GM20000 (cell line): Measurements from ENCODE around the gene FER1L5.

Experiments used
- DNase-seq: peaks from one replicate; pipeline ENCODE4 v3.0.0; 2012; ENCODE audit warnings: low spot score
- CTCF ChIP-seq: IDR thresholded peaks from 2 replicates; pipeline ENCODE4 v1.5.1; 2012; ENCODE audit warnings: mild to moderate bottlenecking, control low read depth; ENCODE audit errors: extremely low read depth, missing control alignments

Gene FER1L5

GRCh38 chr2:96694816-96695455, 52.4 kb downstream of the FER1L5 start:
- TF ChIP-seq CTCF = no peak
- DNase-seq = no peak

GRCh38 chr2:96695602-96696001, 53.0 kb downstream of the FER1L5 start:
- DNase-seq = no peak
- no peak for TF ChIP-seq CTCF

GRCh38 chr2:96697476-96697875, 54.9 kb downstream of the FER1L5 start:
- no peak for TF ChIP-seq CTCF
- DNase-seq = no peak

GRCh38 chr2:96698221-96698861, 55.8 kb downstream of the FER1L5 start:
- DNase-seq = no peak
- no peak for TF ChIP-seq CTCF

GRCh38 chr2:96699021-96699420, 56.5 kb downstream of the FER1L5 start:
- DNase-seq = no peak

GRCh38 chr2:96699621-96700020, 57.1 kb downstream of the FER1L5 start:
- no peak for DNase-seq
- no peak for TF ChIP-seq CTCF

More at GRCh38 chr2:96699021-96699420, 56.5 kb downstream of the FER1L5 start:
- no peak for TF ChIP-seq CTCF

- TF ChIP-seq CTCF = no peak
- DNase-seq = no peak
Observed at GRCh38 chr2:96700086-96700485, 57.5 kb downstream of the FER1L5 start.
